ENCODE data around the gene LRRC26. TPM values are rescaled to one million over a fixed set of nuclear protein-coding genes. Genes with fewer than 3 reads are reported as not detected.
"Not testable (repeated sequence)": the region's sequence is repeated elsewhere in the genome, so short reads cannot be mapped to it uniquely, and the experiment has no call there.

LRRC26 gene
- total RNA-seq, 1 donor from 2014 or later: not detected

DNA sequence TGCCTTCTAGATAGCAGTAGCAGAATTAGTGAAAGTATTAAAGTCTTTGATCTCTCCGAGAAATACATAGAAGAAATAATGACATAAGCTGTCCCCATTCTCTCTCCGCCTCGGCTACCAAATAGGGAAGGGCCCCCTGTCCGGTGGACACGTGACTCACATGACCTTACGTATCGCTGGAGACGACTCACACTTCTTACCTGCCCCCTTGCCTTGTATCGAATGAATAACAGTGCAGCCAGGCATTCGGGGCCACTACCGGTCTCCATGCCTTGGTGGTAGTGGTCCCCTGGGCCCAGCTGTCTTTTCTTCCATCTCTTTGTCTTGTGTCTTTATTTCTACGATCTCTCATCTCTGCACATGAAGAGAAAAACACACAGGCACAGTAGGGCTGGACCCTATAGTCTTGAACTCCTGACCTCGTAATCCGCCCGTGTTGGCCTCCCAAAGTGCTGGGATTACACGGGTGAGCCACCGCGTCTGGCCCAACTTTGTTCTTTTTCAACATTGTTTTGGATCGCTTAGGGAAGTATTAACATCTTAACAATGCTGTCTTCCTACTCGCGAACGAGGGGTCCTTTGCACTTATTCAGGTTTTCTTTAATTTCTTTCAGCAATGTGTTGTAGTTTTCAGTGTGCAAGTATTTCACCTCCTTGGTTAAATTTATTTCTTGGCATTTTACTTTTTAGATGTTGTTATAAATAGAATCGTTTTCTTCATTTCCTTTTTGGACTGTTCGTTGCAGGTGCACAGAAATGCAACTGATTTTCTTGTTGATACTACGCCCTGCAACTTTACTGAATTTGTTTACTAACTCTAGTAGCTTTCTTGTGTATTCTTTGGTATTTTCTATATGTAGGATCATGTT is 47.7 kb downstream of the LRRC26 start:
- intact Hi-C loops (cut with micrococcal nuclease): not testable (repeated sequence)

Other genes with a start within 250 kb of the LRRC26 start
- gene FBXW5, start 225.3 kb downstream of the LRRC26 start, total RNA-seq: 117 and 119 TPM in 2 replicates
- gene C8G, start 224.8 kb downstream of the LRRC26 start, total RNA-seq: 3.1 and 4.2 TPM in 2 replicates
- 3.2 and 3.8 TPM in 2 replicates for gene LCN12, start 217.8 kb downstream of the LRRC26 start, total RNA-seq
- gene PTGDS, start 192.5 kb downstream of the LRRC26 start, total RNA-seq: 5.2 and 5.3 TPM in 2 replicates
- gene LCNL1, start 187.1 kb downstream of the LRRC26 start, total RNA-seq: not detected in 2 replicates
- 79.8 and 84.2 TPM in 2 replicates for gene PAXX, start 177.6 kb downstream of the LRRC26 start, total RNA-seq
- gene CLIC3, start 173.5 kb downstream of the LRRC26 start, total RNA-seq: 1.4 and 1.8 TPM in 2 replicates
- 30.0 and 33.9 TPM in 2 replicates for gene ABCA2, start 141.8 kb downstream of the LRRC26 start, total RNA-seq
- 1.7 and 1.9 TPM in 2 replicates for gene FUT7, start 138.0 kb downstream of the LRRC26 start, total RNA-seq
- 56.7 and 57.3 TPM in 2 replicates for gene NPDC1, start 123.9 kb downstream of the LRRC26 start, total RNA-seq
- not detected in 2 replicates for gene ENTPD2, start 116.0 kb downstream of the LRRC26 start, total RNA-seq
- 19.7 and 21.1 TPM in 2 replicates for gene SAPCD2, start 99.5 kb downstream of the LRRC26 start, total RNA-seq
- 15.1 and 15.7 TPM in 2 replicates for gene UAP1L1, start 92.5 kb downstream of the LRRC26 start, total RNA-seq
- gene MAN1B1, start 83.1 kb downstream of the LRRC26 start, total RNA-seq: 50.4 and 54.3 TPM in 2 replicates
- 251 and 260 TPM in 2 replicates for gene DPP7, start 55.3 kb downstream of the LRRC26 start, total RNA-seq
- gene GRIN1, start 30.9 kb downstream of the LRRC26 start, total RNA-seq: 0.15 and 0.37 TPM in 2 replicates
- not detected in 2 replicates for gene TMEM210, start 2.0 kb upstream of the LRRC26 start, total RNA-seq
- gene ANAPC2, start 18.5 kb upstream of the LRRC26 start, total RNA-seq: 77.0 and 77.9 TPM in 2 replicates
- 88.4 and 88.8 TPM in 2 replicates for gene SSNA1, start 18.6 kb upstream of the LRRC26 start, total RNA-seq
- gene TPRN, start 30.7 kb upstream of the LRRC26 start, total RNA-seq: 9.5 and 9.9 TPM in 2 replicates
- 29.4 and 30.7 TPM in 2 replicates for gene TMEM203, start 35.6 kb upstream of the LRRC26 start, total RNA-seq
- gene NDOR1, start 35.6 kb upstream of the LRRC26 start, total RNA-seq: 40.9 and 45.3 TPM in 2 replicates
- 4.3 and 5.0 TPM in 2 replicates for gene RNF208, start 52.2 kb upstream of the LRRC26 start, total RNA-seq
- 0.27 TPM in 2 replicates for gene CYSRT1, start 55.1 kb upstream of the LRRC26 start, total RNA-seq
- not detected in 2 replicates for gene RNF224, start 57.5 kb upstream of the LRRC26 start, total RNA-seq
- not detected in 2 replicates for gene SLC34A3, start 60.9 kb upstream of the LRRC26 start, total RNA-seq
- 275 and 280 TPM in 2 replicates for gene TUBB4B, start 71.2 kb upstream of the LRRC26 start, total RNA-seq
- gene STPG3, start 81.2 kb upstream of the LRRC26 start, total RNA-seq: 0.27 TPM in 1 of 2 replicates, not detected in the other
- gene NELFB, start 85.3 kb upstream of the LRRC26 start, total RNA-seq: 64.6 and 66.9 TPM in 2 replicates
- gene TOR4A, start 107.7 kb upstream of the LRRC26 start, total RNA-seq: 16.8 and 16.9 TPM in 2 replicates
- 1.5 and 1.8 TPM in 2 replicates for gene NRARP, start 132.2 kb upstream of the LRRC26 start, total RNA-seq